SU-DHL-6 (cell line): ENCODE measurements around the gene TENM4.

ENCODE experiments used
- H2AFZ ChIP-seq: fragments of 200-600 bp; sonication (generic); 2 replicates; pipeline ENCODE4 v1.6.1; 2014; ENCODE audit warnings: low read depth, mild to moderate bottlenecking, moderate library complexity, mixed read lengths, antibody characterized with exemption, low read length; ENCODE audit not compliant: severe bottlenecking
- H3F3A ChIP-seq: fragments of 200-600 bp; shearing (Covaris generic); 2 replicates; pipeline ENCODE4 v1.6.0; 2016; ENCODE audit warnings: antibody characterized with exemption, mild to moderate bottlenecking; ENCODE audit not compliant: insufficient read depth
- H3K27ac ChIP-seq: fragments of 200-600 bp; sonication (generic); 2 replicates; pipeline ENCODE4 v1.5.1; 2016; ENCODE audit warnings: low read depth, mild to moderate bottlenecking, low read length, moderate library complexity, mixed read lengths
- H3K27me3 ChIP-seq: fragments of 200-600 bp; sonication (generic), shearing (Covaris generic); 2 replicates; pipeline ENCODE4 v1.6.0; 2014; ENCODE audit warnings: mild to moderate bottlenecking, low read length
- H3K36me3 ChIP-seq: fragments of 200-600 bp; sonication (generic); 2 replicates; pipeline ENCODE4 v1.6.1; 2014; ENCODE audit warnings: mild to moderate bottlenecking, low read length, mixed read lengths
- H3K4me2 ChIP-seq: fragments of 300-600, 200-600 bp; shearing (Covaris generic), sonication (generic); 2 replicates; pipeline ENCODE4 v1.6.0; 2014; ENCODE audit warnings: low read length, low read depth, mild to moderate bottlenecking; ENCODE audit not compliant: poor library complexity, severe bottlenecking
- H3K4me3 ChIP-seq: fragments of 200-600 bp; sonication (generic); 2 replicates; pipeline ENCODE4 v1.5.1; 2014; ENCODE audit warnings: antibody characterized with exemption, low read length, mild to moderate bottlenecking, mixed read lengths; ENCODE audit not compliant: insufficient read depth, poor library complexity, severe bottlenecking
- H3K79me2 ChIP-seq: fragments of 200-600 bp; sonication (generic); 2 replicates; pipeline ENCODE4 v1.6.1; 2014; ENCODE audit warnings: mild to moderate bottlenecking, low read length, moderate library complexity; ENCODE audit not compliant: insufficient read depth
- H3K9ac ChIP-seq: fragments of 200-600 bp; sonication (generic); 2 replicates; pipeline ENCODE4 v1.7.0; 2014; ENCODE audit warnings: mild to moderate bottlenecking, low read length
- H3K9me2 ChIP-seq: fragments of 200-600 bp; sonication (generic); replicated peaks from 2 replicates; pipeline ENCODE4 v1.6.1; 2014; ENCODE audit warnings: low read length; ENCODE audit not compliant: insufficient read depth
- H3K9me3 ChIP-seq: fragments of 200-600 bp; sonication (generic); 2 replicates; pipeline ENCODE4 v1.6.1; 2014; ENCODE audit warnings: low read length, mixed read lengths; ENCODE audit not compliant: insufficient read depth
- H4K20me1 ChIP-seq: fragments of 200-600 bp; sonication (generic); 2 replicates; pipeline ENCODE4 v1.6.1; 2014; ENCODE audit warnings: low read depth, mild to moderate bottlenecking, antibody characterized with exemption, low read length, moderate library complexity, mixed read lengths
- CTCF ChIP-seq: fragments of 200-600 bp; sonication (generic); IDR thresholded peaks from one replicate; pipeline ENCODE4 v1.5.1; 2017; ENCODE audit warnings: antibody characterized with exemption, mild to moderate bottlenecking, low read length, moderate library complexity; ENCODE audit not compliant: insufficient read depth, poor library complexity, severe bottlenecking
- EZH2phosphoT487 ChIP-seq: fragments of 200-600 bp; sonication (generic), shearing (Covaris generic); conservative IDR thresholded peaks from 2 replicates; pipeline ENCODE4 v1.6.1; 2018; ENCODE audit warnings: mild to moderate bottlenecking, antibody characterized with exemption, low read length, moderate library complexity, mixed read lengths

Gene TENM4

GRCh38 chr11:79088967-79089366 lies 351.9 kb downstream of the TENM4 start:
- Histone ChIP-seq H3F3A (no peaks in the 10 kb centered on the region), H3K4me2 (no peak overlapping the region), H3K79me2 (no peaks in the 10 kb centered on the region), H3K27ac (no peak overlapping the region), H3K4me3 (no peak overlapping the region), H3K9me2 (no peaks in the 10 kb centered on the region), H3K9me3 (no peaks in the 10 kb centered on the region), H3K36me3 (no peaks in the 10 kb centered on the region), H2AFZ (no peak overlapping the region), H3K9ac (no peak overlapping the region), H3K27me3 (no peaks in the 10 kb centered on the region), H4K20me1 (no peaks in the 10 kb centered on the region)
- TF ChIP-seq CTCF (no peak), EZH2phosphoT487 (no peak)

- Histone ChIP-seq H3K4me3 (no peak overlapping the region), H3K79me2 (no peaks in the 10 kb centered on the region), H3K27ac (no peak overlapping the region), H3K27me3 (no peaks in the 10 kb centered on the region), H2AFZ (no peak overlapping the region), H3F3A (no peaks in the 10 kb centered on the region), H3K4me2 (no peak overlapping the region), H4K20me1 (no peaks in the 10 kb centered on the region), H3K36me3 (no peaks in the 10 kb centered on the region), H3K9me2 (no peaks in the 10 kb centered on the region), H3K9me3 (no peaks in the 10 kb centered on the region), H3K9ac (no peak overlapping the region)
- TF ChIP-seq CTCF (no peak), EZH2phosphoT487 (no peak)
Measured at GRCh38 chr11:79087961-79088318, 352.9 kb downstream of the TENM4 start.

- Histone ChIP-seq H3K4me2 (no peak overlapping the region), H3K9me2 (no peaks in the 10 kb centered on the region), H3F3A (no peaks in the 10 kb centered on the region), H3K36me3 (no peaks in the 10 kb centered on the region), H3K27ac (no peak overlapping the region), H4K20me1 (no peaks in the 10 kb centered on the region), H2AFZ (no peak overlapping the region), H3K9ac (no peak overlapping the region), H3K4me3 (no peak overlapping the region), H3K27me3 (no peaks in the 10 kb centered on the region), H3K9me3 (no peaks in the 10 kb centered on the region), H3K79me2 (no peaks in the 10 kb centered on the region)
- TF ChIP-seq CTCF (no peak), EZH2phosphoT487 (no peak)
Measured at GRCh38 chr11:79087238-79087960, 353.4 kb downstream of the TENM4 start.
